Coronary artery (tissue), 2 donors: ENCODE results near the gene ASS1.

Experiments used
- DNase-seq: peaks from one replicate; pipeline ENCODE4 v3.0.0-alpha.2; 2017; ENCODE audit warnings: low spot score
- H3K27ac ChIP-seq, 2 donors: fragments of 200-600 bp; sonication (generic); one replicate each; pipeline ENCODE4 v1.5.1; 2016 to 2019
- H3K4me3 ChIP-seq: fragments of 200-600 bp; sonication (generic); 2 replicates; pipeline ENCODE4 v1.5.1; 2016; ENCODE audit warnings: mild to moderate bottlenecking, moderate library complexity
- TF ChIP-seq, protein P1 (sequence below): fragments of 200-600 bp; sonication (generic); IDR thresholded peaks from one replicate; pipeline ENCODE4 v1.5.1; 2019; ENCODE audit warnings: antibody characterized with exemption

The ASS1 gene

GRCh38 chr9:130419521-130420035, 25.2 kb upstream of the ASS1 start:
- no peak for DNase-seq
- TF ChIP-seq, protein P1, sequence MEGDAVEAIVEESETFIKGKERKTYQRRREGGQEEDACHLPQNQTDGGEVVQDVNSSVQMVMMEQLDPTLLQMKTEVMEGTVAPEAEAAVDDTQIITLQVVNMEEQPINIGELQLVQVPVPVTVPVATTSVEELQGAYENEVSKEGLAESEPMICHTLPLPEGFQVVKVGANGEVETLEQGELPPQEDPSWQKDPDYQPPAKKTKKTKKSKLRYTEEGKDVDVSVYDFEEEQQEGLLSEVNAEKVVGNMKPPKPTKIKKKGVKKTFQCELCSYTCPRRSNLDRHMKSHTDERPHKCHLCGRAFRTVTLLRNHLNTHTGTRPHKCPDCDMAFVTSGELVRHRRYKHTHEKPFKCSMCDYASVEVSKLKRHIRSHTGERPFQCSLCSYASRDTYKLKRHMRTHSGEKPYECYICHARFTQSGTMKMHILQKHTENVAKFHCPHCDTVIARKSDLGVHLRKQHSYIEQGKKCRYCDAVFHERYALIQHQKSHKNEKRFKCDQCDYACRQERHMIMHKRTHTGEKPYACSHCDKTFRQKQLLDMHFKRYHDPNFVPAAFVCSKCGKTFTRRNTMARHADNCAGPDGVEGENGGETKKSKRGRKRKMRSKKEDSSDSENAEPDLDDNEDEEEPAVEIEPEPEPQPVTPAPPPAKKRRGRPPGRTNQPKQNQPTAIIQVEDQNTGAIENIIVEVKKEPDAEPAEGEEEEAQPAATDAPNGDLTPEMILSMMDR, result no peak
- Histone ChIP-seq H3K4me3 (no peak overlapping the region), H3K27ac (no peak overlapping the region)

- no peak for DNase-seq
- Histone ChIP-seq H3K27ac (no peak overlapping the region), H3K4me3 (no peak overlapping the region)
- TF ChIP-seq, protein P1, result no peak
Observed at GRCh38 chr9:130421154-130421801, 23.5 kb upstream of the ASS1 start.

GRCh38 chr9:130421802-130422276, 22.9 kb upstream of the ASS1 start:
- Histone ChIP-seq H3K4me3 (no peak overlapping the region), H3K27ac (no peak overlapping the region)
- TF ChIP-seq, protein P1, result no peak
- no peak for DNase-seq

DNA sequence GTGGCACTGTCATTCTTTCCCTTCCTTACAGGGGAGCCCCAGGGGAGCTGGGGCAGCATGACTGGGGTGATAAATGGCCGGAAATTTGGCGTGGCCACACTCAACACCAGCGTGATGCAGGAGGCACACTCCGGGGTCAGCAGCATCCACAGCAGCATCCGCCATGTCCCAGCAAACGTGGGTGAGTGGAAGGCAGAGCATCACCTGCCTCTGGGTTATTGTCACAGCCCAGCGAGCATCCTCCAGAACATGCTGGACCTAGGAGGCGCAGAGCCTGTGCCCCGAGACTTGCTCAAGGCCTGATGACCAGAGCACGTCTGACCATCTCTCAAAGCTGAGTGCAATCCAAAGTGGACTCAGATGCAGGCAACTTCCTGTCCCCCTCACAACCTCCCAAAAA, 22.2 kb upstream of the ASS1 start:
- DNase-seq, result no peak
- Histone ChIP-seq H3K4me3 (no peak overlapping the region), H3K27ac (no peak overlapping the region)
- TF ChIP-seq, protein P1, result no peak

DNA sequence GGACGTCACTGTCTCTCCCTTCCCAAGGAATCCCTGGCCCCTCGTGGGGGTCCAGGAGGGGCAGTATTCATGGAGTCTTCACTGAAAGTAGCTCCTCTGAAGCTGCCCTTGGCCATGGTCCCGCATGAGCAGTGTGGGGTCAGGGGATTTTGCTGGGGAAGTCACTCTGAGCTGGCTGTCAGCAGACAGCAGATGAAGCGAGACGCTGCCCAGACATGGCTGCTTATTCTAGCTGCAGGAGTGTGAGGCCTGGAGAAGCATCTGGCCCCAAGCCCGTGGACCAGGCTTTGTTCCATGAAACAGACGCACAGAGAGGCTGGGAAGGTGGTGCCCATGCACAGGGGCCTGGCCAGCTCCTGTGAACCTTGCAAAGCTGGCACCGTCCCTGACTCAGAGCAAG, 21.5 kb upstream of the ASS1 start:
- TF ChIP-seq, protein P1, result no peak
- DNase-seq, result no peak
- H3K27ac ChIP-seq, result no peak overlapping the region

GRCh38 chr9:130424595-130425454, 19.9 kb upstream of the ASS1 start:
- Histone ChIP-seq H3K4me3 (no peak overlapping the region), H3K27ac (no peak overlapping the region)
- TF ChIP-seq, protein P1, result no peak
- no peak for DNase-seq

More for the DNA sequence above, 21.5 kb upstream of the ASS1 start:
- H3K4me3 ChIP-seq, result no peak overlapping the region
